Tibial nerve (tissue), 3 donors: ENCODE measurements around the gene SIRPD.

Experiments used
- EP300 ChIP-seq, 2 donors: sonication (generic); formaldehyde crosslinking; IDR thresholded peaks; one replicate each; pipeline ENCODE4 v1.6.1; 2017; ENCODE audit warnings: antibody characterized with exemption in 2 of 2, mild to moderate bottlenecking in 1 of 2
- POLR2A ChIP-seq, 2 donors: fragments of 450-650 bp; IDR thresholded peaks; one replicate each; pipeline ENCODE4 v1.6.1; 2017; ENCODE audit warnings: antibody characterized with exemption in 2 of 2, mild to moderate bottlenecking in 2 of 2, moderate library complexity in 2 of 2

GRCh38 chr20:1494436-1494835 lies 63.1 kb downstream of the SIRPD start:
- TF ChIP-seq POLR2A (IDR thresholded peaks at IDR 0.05) (no peak), EP300 (IDR thresholded peaks at IDR 0.05) (no peak)
